Endodermal cell (in vitro differentiated cells): ENCODE data around the gene RETSAT. TPM values are rescaled to one million over a fixed set of nuclear protein-coding genes. Genes with fewer than 3 reads are reported as not detected.
A peak's percentile ranks its signal among the peaks of the same experiment; 100 is the strongest.

Experiments used
- DNase-seq: peaks from one replicate; pipeline ENCODE4 v3.0.0-alpha.2; 2017
- H3K27ac ChIP-seq: 2 replicates; pipeline ENCODE4 v1.5.1; 2013; ENCODE audit warnings: mild to moderate bottlenecking, low read depth, low read length, moderate library complexity
- H3K27me3 ChIP-seq: 2 replicates; pipeline ENCODE4 v1.6.1; 2013; ENCODE audit warnings: mild to moderate bottlenecking, low read length, moderate library complexity; ENCODE audit not compliant: insufficient read depth, control insufficient read depth, poor library complexity, severe bottlenecking
- H3K36me3 ChIP-seq: 2 replicates; pipeline ENCODE4 v1.7.0; 2013; ENCODE audit warnings: mild to moderate bottlenecking, low read length, moderate library complexity; ENCODE audit not compliant: control insufficient read depth, insufficient read depth
- H3K4me1 ChIP-seq: one replicate; pipeline ENCODE4 v1.7.0; 2013; ENCODE audit warnings: low read length; ENCODE audit not compliant: control insufficient read depth, insufficient read depth
- H3K4me3 ChIP-seq: 2 replicates; pipeline ENCODE4 v1.5.1; 2013; ENCODE audit warnings: mild to moderate bottlenecking, low read length, moderate library complexity
- H3K9ac ChIP-seq: 2 replicates; pipeline ENCODE4 v1.6.1; 2013; ENCODE audit warnings: mild to moderate bottlenecking, low read length, moderate library complexity; ENCODE audit not compliant: poor library complexity, severe bottlenecking; ENCODE audit errors: extremely low read depth
- H3K9me3 ChIP-seq: 2 replicates; pipeline ENCODE4 v1.6.1; 2013; ENCODE audit warnings: mild to moderate bottlenecking, low read length, moderate library complexity; ENCODE audit not compliant: control insufficient read depth
- H3K27ac Mint-ChIP-seq: 2 replicates; pipeline ENCODE4 v1.8.0; 2020; ENCODE audit warnings: mixed read lengths
- H3K27me3 Mint-ChIP-seq: 2 replicates; pipeline ENCODE4 v1.8.0; 2021; ENCODE audit warnings: mild to moderate bottlenecking, mixed read lengths; ENCODE audit not compliant: insufficient read depth
- H3K36me3 Mint-ChIP-seq: 2 replicates; pipeline ENCODE4 v1.8.0; 2020; ENCODE audit warnings: low read depth, mixed read lengths
- H3K4me1 Mint-ChIP-seq: 2 replicates; pipeline ENCODE4 v1.8.0; 2020; ENCODE audit warnings: mixed read lengths
- H3K4me3 Mint-ChIP-seq: 2 replicates; pipeline ENCODE4 v1.8.0; 2020; ENCODE audit warnings: mild to moderate bottlenecking, moderate library complexity, mixed read lengths
- H3K9me3 Mint-ChIP-seq: 2 replicates; pipeline ENCODE4 v1.8.0; 2020; ENCODE audit warnings: mild to moderate bottlenecking, mixed read lengths
- WGBS, 2 experiments: methylation state at CpG; one replicate each; pipeline versions ENCODE4 v1.1.5 to v1.1.7; 2013; ENCODE audit warnings: missing lambda C conversion rate in 2 of 2, mixed read lengths in 1 of 2; ENCODE audit not compliant: insufficient coverage in 1 of 2, insufficient read length in 1 of 2; 5-methylcytosine and 5-hydroxymethylcytosine counted together
- total RNA-seq, 2 donors: library from RNA; stranded (reverse); fragmentation: NEBNext Ultra II Directional in 1 of 2; extraction: Animal tissue kit (Norgen Biotek cat#: 25700) in 1 of 2; gene quantifications; 2 replicates in 1 of 2; 3 replicates in 1 of 2; pipeline ENCODE4 v1.2.1, GENCODE V29; 2021
- TF ChIP-seq, protein P1 (sequence below): fragments of 200-600 bp; sonication (generic); conservative IDR thresholded peaks from 2 replicates; pipeline ENCODE4 v1.5.0; 2021; ENCODE audit warnings: antibody characterized with exemption, mild to moderate bottlenecking

Gene RETSAT
- total RNA-seq, 2 donors from 2014 or later = 12.7 to 19.7 TPM

DNA sequence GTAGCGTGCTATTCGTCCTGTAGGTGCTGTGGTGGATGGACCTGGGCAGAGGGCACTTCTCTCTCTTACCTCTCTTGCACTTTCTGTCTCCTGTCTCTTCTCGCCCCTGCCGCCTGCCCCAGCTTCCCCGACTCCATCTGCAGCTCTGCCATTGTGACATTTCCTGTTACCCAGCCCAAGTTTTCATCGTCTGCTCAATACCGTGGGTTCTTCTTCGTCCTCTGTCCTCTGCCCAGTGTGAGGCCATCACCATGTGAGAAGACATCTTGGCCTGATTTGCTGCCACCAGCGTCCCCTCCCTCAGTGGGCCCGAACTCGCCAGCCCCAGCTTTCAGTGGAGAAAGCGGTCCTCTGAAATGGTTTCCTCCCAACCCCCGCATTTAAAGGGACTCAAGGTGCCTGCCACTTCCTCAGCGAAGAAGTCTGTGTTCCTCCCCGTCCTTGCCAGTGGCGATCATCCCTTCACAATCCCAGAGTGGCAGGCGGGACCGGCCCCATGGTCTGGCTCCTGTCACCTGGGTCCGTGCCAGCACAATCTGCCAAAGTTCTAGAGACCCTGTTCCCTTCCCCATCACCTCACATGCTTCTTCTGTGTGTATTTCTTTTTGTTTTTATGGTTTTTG lies 44.5 kb downstream of the RETSAT start:
- peaks cover 47% of the 10 kb centered on the region for H3K36me3 ChIP-seq
- H3K4me3 ChIP-seq = no peak overlapping the region
- no peak overlapping the region for H3K27ac ChIP-seq
- TF ChIP-seq, protein P1, sequence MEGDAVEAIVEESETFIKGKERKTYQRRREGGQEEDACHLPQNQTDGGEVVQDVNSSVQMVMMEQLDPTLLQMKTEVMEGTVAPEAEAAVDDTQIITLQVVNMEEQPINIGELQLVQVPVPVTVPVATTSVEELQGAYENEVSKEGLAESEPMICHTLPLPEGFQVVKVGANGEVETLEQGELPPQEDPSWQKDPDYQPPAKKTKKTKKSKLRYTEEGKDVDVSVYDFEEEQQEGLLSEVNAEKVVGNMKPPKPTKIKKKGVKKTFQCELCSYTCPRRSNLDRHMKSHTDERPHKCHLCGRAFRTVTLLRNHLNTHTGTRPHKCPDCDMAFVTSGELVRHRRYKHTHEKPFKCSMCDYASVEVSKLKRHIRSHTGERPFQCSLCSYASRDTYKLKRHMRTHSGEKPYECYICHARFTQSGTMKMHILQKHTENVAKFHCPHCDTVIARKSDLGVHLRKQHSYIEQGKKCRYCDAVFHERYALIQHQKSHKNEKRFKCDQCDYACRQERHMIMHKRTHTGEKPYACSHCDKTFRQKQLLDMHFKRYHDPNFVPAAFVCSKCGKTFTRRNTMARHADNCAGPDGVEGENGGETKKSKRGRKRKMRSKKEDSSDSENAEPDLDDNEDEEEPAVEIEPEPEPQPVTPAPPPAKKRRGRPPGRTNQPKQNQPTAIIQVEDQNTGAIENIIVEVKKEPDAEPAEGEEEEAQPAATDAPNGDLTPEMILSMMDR = no peak
- H3K9ac ChIP-seq = no peak overlapping the region
- no peaks in the 10 kb centered on the region for H3K9me3 ChIP-seq
- H3K4me1 ChIP-seq = no peaks in the 10 kb centered on the region
- H3K36me3 Mint-ChIP-seq = peaks cover 47% of the 10 kb centered on the region
- 86 to 87% methylated on average over 14 to 19 of the region's 19 CpGs for WGBS, 2 experiments
- DNase-seq = no peak
- no peaks in the 10 kb centered on the region for H3K27me3 ChIP-seq
- peaks cover 6% of the 10 kb centered on the region for H3K4me1 Mint-ChIP-seq
- H3K27ac Mint-ChIP-seq = no peak overlapping the region
- H3K27me3 Mint-ChIP-seq = no peaks in the 10 kb centered on the region
- H3K4me3 Mint-ChIP-seq = no peak overlapping the region
- H3K9me3 Mint-ChIP-seq = no peaks in the 10 kb centered on the region

DNA sequence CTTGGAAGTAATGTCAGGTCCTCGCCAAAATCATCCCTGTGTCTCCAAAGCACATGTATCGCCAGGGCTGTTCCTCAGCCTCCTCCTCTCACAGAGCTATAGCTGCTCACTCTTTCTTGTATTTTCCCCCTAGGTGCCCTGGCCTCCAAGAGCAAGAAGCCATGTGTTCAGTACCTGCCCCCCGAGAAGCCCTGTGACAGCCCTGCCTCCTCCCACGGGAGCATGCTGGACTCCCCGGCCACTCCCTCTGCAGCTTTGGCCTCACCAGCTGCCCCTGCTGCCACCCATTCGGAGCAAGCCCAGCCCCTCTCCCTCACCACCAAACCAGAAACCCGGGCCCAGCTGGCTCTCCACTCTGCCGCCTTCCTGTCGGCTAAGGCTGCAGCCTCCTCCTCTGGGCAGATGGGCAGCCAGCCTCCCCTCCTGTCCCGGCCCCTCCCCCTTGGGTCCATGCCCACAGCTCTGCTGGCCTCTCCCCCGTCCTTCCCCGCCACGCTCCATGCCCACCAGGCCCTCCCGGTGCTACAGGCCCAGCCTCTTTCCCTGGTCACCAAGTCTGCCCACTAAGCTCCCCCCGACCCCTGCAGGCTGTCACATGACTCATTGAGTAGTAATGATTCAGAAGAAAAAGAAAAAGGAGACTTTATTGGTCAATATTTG lies 45.3 kb downstream of the RETSAT start:
- Mint-ChIP-seq H3K27ac (peak overlapping the region; percentile 69), H3K4me1 (peaks cover 6% of the 10 kb centered on the region), H3K36me3 (peaks cover 54% of the 10 kb centered on the region), H3K4me3 (no peak overlapping the region), H3K27me3 (no peaks in the 10 kb centered on the region), H3K9me3 (no peaks in the 10 kb centered on the region)
- WGBS, 2 experiments = 86 to 88% methylated on average over 5 to 15 of the region's 15 CpGs
- Histone ChIP-seq H3K4me3 (no peak overlapping the region), H3K27me3 (no peaks in the 10 kb centered on the region), H3K9me3 (no peaks in the 10 kb centered on the region), H3K9ac (no peak overlapping the region), H3K36me3 (peaks cover 55% of the 10 kb centered on the region), H3K27ac (peak overlapping the region; percentile 38), H3K4me1 (no peaks in the 10 kb centered on the region)
- TF ChIP-seq, protein P1 = no peak
- no peak for DNase-seq

GRCh38 chr2:85308201-85308600 lies 46.1 kb downstream of the RETSAT start:
- peaks cover 62% of the 10 kb centered on the region for H3K36me3 Mint-ChIP-seq
- Histone ChIP-seq H3K27ac (no peak overlapping the region), H3K4me3 (no peak overlapping the region), H3K36me3 (peaks cover 63% of the 10 kb centered on the region), H3K9me3 (no peaks in the 10 kb centered on the region), H3K4me1 (no peaks in the 10 kb centered on the region), H3K9ac (no peak overlapping the region), H3K27me3 (no peaks in the 10 kb centered on the region)
- H3K27me3 Mint-ChIP-seq = no peaks in the 10 kb centered on the region
- DNase-seq = no peak
- TF ChIP-seq, protein P1 = no peak
- no peak overlapping the region for H3K27ac Mint-ChIP-seq
- 83 to 92% methylated on average over 4 to 6 of the region's 6 CpGs for WGBS, 2 experiments
- H3K4me1 Mint-ChIP-seq = peaks cover 6% of the 10 kb centered on the region
- H3K9me3 Mint-ChIP-seq = no peaks in the 10 kb centered on the region
- no peak overlapping the region for H3K4me3 Mint-ChIP-seq
